ENCODE measurements around the gene SLC16A2.

Gene SLC16A2

GRCh38 chrX:74448669-74449068, 27.4 kb downstream of the SLC16A2 start:
- H4K20me1 ChIP-seq (ENCODE audit: insufficient read depth, low read length), result no peaks in the 10 kb centered on the region
- H3K9me3 ChIP-seq (replicated peaks; ENCODE audit: insufficient read depth, low read length), result no peaks in the 10 kb centered on the region
- no peaks in the 10 kb centered on the region for H3K79me2 ChIP-seq (ENCODE audit: low read length)
- H3K4me3 ChIP-seq (ENCODE audit: low read length), result no peak overlapping the region
- no peaks in the 10 kb centered on the region for H3K4me1 ChIP-seq (ENCODE audit: low read length)
- H3K9ac ChIP-seq (ENCODE audit: low read length), result no peak overlapping the region
- H2AFZ ChIP-seq (ENCODE audit: low read length), result no peak overlapping the region
- H3F3A ChIP-seq (ENCODE audit: insufficient read depth, low read length), result no peaks in the 10 kb centered on the region
- H3K9me2 ChIP-seq (replicated peaks; ENCODE audit: insufficient read depth, low read length), result no peaks in the 10 kb centered on the region
- no peak overlapping the region for H3K27ac ChIP-seq (ENCODE audit: low read length)
- TF ChIP-seq, protein P1, sequence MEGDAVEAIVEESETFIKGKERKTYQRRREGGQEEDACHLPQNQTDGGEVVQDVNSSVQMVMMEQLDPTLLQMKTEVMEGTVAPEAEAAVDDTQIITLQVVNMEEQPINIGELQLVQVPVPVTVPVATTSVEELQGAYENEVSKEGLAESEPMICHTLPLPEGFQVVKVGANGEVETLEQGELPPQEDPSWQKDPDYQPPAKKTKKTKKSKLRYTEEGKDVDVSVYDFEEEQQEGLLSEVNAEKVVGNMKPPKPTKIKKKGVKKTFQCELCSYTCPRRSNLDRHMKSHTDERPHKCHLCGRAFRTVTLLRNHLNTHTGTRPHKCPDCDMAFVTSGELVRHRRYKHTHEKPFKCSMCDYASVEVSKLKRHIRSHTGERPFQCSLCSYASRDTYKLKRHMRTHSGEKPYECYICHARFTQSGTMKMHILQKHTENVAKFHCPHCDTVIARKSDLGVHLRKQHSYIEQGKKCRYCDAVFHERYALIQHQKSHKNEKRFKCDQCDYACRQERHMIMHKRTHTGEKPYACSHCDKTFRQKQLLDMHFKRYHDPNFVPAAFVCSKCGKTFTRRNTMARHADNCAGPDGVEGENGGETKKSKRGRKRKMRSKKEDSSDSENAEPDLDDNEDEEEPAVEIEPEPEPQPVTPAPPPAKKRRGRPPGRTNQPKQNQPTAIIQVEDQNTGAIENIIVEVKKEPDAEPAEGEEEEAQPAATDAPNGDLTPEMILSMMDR (IDR thresholded peaks at IDR 0.05; ENCODE audit: low read length), result no peak
- TF ChIP-seq EZH2 (optimal IDR thresholded peaks at IDR 0.05; ENCODE audit: low read depth, low read length) (no peak), EZH2phosphoT487 (IDR thresholded peaks at IDR 0.05; ENCODE audit: low read length) (no peak)
- H3K4me2 ChIP-seq (ENCODE audit: low read depth, low read length), result no peak overlapping the region
- H3K36me3 ChIP-seq (replicated peaks; ENCODE audit: insufficient read depth, low read length), result no peaks in the 10 kb centered on the region
- DNase-seq, result no peak
- H3K27me3 ChIP-seq (replicated peaks; ENCODE audit: insufficient read depth, low read length), result no peaks in the 10 kb centered on the region

GRCh38 chrX:74449322-74449936, 28.1 kb downstream of the SLC16A2 start:
- H4K20me1 ChIP-seq (ENCODE audit: insufficient read depth, low read length), result no peaks in the 10 kb centered on the region
- no peaks in the 10 kb centered on the region for H3K9me2 ChIP-seq (replicated peaks; ENCODE audit: insufficient read depth, low read length)
- H3K9me3 ChIP-seq (replicated peaks; ENCODE audit: insufficient read depth, low read length), result no peaks in the 10 kb centered on the region
- H3K9ac ChIP-seq (ENCODE audit: low read length), result no peak overlapping the region
- H2AFZ ChIP-seq (ENCODE audit: low read length), result no peak overlapping the region
- no peak for DNase-seq
- H3K27ac ChIP-seq (ENCODE audit: low read length), result no peak overlapping the region
- H3K79me2 ChIP-seq (ENCODE audit: low read length), result no peaks in the 10 kb centered on the region
- H3K36me3 ChIP-seq (replicated peaks; ENCODE audit: insufficient read depth, low read length), result no peaks in the 10 kb centered on the region
- TF ChIP-seq EZH2 (optimal IDR thresholded peaks at IDR 0.05; ENCODE audit: low read depth, low read length) (no peak), EZH2phosphoT487 (IDR thresholded peaks at IDR 0.05; ENCODE audit: low read length) (no peak)
- TF ChIP-seq, protein P1 (IDR thresholded peaks at IDR 0.05; ENCODE audit: low read length), result no peak
- no peak overlapping the region for H3K4me3 ChIP-seq (ENCODE audit: low read length)
- no peak overlapping the region for H3K4me2 ChIP-seq (ENCODE audit: low read depth, low read length)
- no peaks in the 10 kb centered on the region for H3K27me3 ChIP-seq (replicated peaks; ENCODE audit: insufficient read depth, low read length)
- H3K4me1 ChIP-seq (ENCODE audit: low read length), result no peaks in the 10 kb centered on the region
- H3F3A ChIP-seq (ENCODE audit: insufficient read depth, low read length), result no peaks in the 10 kb centered on the region

GRCh38 chrX:74449937-74450330, 28.6 kb downstream of the SLC16A2 start:
- Histone ChIP-seq H3K79me2 (ENCODE audit: low read length) (no peaks in the 10 kb centered on the region), H2AFZ (ENCODE audit: low read length) (no peak overlapping the region), H4K20me1 (ENCODE audit: insufficient read depth, low read length) (no peaks in the 10 kb centered on the region), H3K9me2 (replicated peaks; ENCODE audit: insufficient read depth, low read length) (no peaks in the 10 kb centered on the region), H3K27me3 (replicated peaks; ENCODE audit: insufficient read depth, low read length) (no peaks in the 10 kb centered on the region), H3K4me2 (ENCODE audit: low read depth, low read length) (no peak overlapping the region), H3K9ac (ENCODE audit: low read length) (no peak overlapping the region), H3K9me3 (replicated peaks; ENCODE audit: insufficient read depth, low read length) (no peaks in the 10 kb centered on the region), H3K27ac (ENCODE audit: low read length) (no peak overlapping the region), H3K36me3 (replicated peaks; ENCODE audit: insufficient read depth, low read length) (no peaks in the 10 kb centered on the region), H3K4me1 (ENCODE audit: low read length) (no peaks in the 10 kb centered on the region), H3F3A (ENCODE audit: insufficient read depth, low read length) (no peaks in the 10 kb centered on the region), H3K4me3 (ENCODE audit: low read length) (no peak overlapping the region)
- no peak for DNase-seq
- TF ChIP-seq EZH2 (optimal IDR thresholded peaks at IDR 0.05; ENCODE audit: low read depth, low read length) (no peak), EZH2phosphoT487 (IDR thresholded peaks at IDR 0.05; ENCODE audit: low read length) (no peak)
- TF ChIP-seq, protein P1 (IDR thresholded peaks at IDR 0.05; ENCODE audit: low read length), result no peak

Data from MM.1S (cell line).